GM12891 (cell line): ENCODE measurements around the gene COL5A1.

Source experiments
- DNase-seq: peaks from one replicate; pipeline ENCODE4 v3.0.0; 2011; ENCODE audit warnings: low spot score; ENCODE audit not compliant: insufficient read length
- FAIRE-seq: peaks from 2 replicates; lab custom pipeline; 2011; peaks lifted over from hg19 to GRCh38; lab: Jason Lieb, UNC
- PAX5 ChIP-seq: IDR thresholded peaks from 2 replicates; pipeline ENCODE4 v1.6.1; 2011; ENCODE audit warnings: low read length, moderate library complexity, mild to moderate bottlenecking; ENCODE audit not compliant: insufficient read depth, severe bottlenecking
- POLR2A ChIP-seq: IDR thresholded peaks from 2 replicates; pipeline ENCODE4 v1.6.1; 2011; ENCODE audit warnings: low read depth, low read length, control low read depth
- POLR2AphosphoS5 ChIP-seq: IDR thresholded peaks from 2 replicates; pipeline ENCODE4 v1.6.1; 2011; ENCODE audit warnings: low read depth, low read length, control low read depth
- POU2F2 ChIP-seq: IDR thresholded peaks from 2 replicates; pipeline ENCODE4 v1.6.1; 2011; ENCODE audit warnings: low read depth, mild to moderate bottlenecking, control low read depth, low read length, moderate library complexity
- SPI1 ChIP-seq: IDR thresholded peaks from 2 replicates; pipeline ENCODE4 v1.6.1; 2011; ENCODE audit warnings: low read depth, low read length, control low read depth
- TAF1 ChIP-seq: IDR thresholded peaks from 2 replicates; pipeline ENCODE4 v1.6.1; 2011; ENCODE audit warnings: low read depth, low read length, control low read depth

The COL5A1 gene

DNA sequence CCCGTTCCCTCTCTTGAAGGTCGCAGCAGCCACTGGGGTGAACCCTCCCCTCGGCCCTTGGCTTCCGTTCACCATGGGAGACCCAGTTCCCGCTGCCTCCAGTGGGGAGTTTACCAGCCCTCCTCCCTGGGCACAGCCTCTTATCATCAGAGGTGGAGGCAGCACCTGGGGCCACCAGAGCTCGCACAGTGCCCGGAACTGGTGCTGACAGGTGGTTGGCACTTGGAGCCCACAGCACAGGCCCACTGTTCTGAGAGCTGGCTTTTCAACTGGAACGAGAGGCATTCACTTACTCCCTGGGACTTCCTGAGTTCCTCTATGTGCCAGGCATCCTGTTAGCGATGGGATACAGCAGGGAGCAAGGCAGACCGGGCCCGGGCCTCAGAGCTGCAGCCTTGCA lies 132.2 kb downstream of the COL5A1 start:
- FAIRE-seq (no peak), DNase-seq (no peak)
- TF ChIP-seq PAX5 (no peak), TAF1 (no peak), POLR2A (no peak), SPI1 (no peak), POU2F2 (no peak), POLR2AphosphoS5 (no peak)

DNA sequence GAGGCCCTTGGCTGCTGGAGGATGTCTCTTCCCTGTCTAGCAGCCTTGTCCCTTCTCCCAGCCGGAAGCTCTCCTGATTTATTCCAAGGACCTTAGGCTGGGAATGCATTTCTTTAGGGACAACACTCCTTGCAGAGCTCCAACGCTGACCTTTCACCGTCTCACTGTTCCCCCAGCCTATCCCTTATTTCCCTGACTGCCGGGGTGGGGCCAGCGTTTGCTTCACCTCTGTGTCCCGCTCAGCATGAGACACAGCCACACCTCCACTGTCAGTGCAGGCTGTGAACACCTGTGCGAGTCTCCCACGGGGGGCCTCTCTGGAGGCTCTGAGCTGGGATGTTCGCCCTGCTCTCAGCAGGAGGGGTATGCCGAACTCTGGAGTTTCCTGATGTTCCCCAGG lies 132.8 kb downstream of the COL5A1 start:
- DNase-seq, result no peak
- FAIRE-seq, result no peak
- TF ChIP-seq TAF1 (no peak), SPI1 (no peak), POU2F2 (no peak), PAX5 (no peak), POLR2AphosphoS5 (no peak), POLR2A (no peak)

DNA sequence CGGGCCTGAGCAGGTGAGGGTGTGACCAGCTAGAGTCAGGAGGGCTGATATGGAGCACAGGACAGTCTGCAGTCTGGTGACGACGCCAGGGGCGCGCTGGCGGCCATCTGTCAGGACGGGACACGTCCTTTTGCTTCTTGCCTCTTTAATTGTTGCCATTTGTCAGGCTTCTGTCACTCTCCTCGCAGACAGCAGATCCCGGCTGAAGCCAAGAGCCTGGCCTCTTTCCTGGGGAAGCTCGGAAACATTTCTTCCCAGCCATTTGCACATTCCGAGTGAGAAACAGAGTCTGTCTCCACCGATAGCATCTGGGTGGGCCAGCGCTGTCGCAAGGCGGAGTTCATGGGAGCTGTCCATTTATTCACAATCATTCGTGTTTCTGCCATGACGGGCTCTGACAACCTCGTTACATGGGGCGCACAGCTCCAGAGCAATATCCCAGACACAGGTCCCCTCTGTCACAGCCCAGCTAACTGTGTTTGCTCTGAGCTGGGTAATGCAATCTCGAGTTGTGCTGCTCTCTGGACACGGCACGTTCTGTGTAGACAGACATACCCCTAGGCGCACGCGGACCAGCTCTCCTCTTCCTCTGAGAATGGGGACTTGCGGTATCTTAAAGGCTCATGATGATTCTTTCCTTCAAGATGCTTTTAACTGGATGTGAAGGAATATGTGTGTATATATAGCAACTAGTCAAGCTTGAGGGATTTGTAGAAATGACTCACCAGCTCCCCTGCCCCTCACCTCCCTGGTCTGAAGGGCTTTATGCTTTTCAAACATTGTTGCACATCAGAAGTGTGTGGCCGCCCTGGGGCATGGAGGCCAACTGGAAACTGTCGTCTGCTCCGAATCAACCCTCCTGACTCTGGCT lies 133.7 kb downstream of the COL5A1 start:
- TF ChIP-seq POLR2A (no peak), POU2F2 (no peak), TAF1 (no peak), SPI1 (no peak), POLR2AphosphoS5 (no peak), PAX5 (no peak)
- FAIRE-seq, result no peak
- no peak for DNase-seq

- FAIRE-seq, result no peak
- TF ChIP-seq PAX5, result no peak
- no peak for TF ChIP-seq SPI1
- no peak for TF ChIP-seq POU2F2
- no peak for DNase-seq
These were observed 134.6 kb downstream of the COL5A1 start for GRCh38 chr9:134776080-134776796.

- TF ChIP-seq POLR2AphosphoS5, result no peak
- no peak for TF ChIP-seq SPI1
- TF ChIP-seq POLR2A, result no peak
- TF ChIP-seq POU2F2, result no peak
- no peak for TF ChIP-seq TAF1
- no peak for TF ChIP-seq PAX5
- FAIRE-seq (no peak), DNase-seq (no peak)
These were observed 135.6 kb downstream of the COL5A1 start for GRCh38 chr9:134777153-134777552.

- no peak for DNase-seq
- no peak for FAIRE-seq
- TF ChIP-seq POLR2A (no peak), PAX5 (no peak), TAF1 (no peak), POLR2AphosphoS5 (no peak), SPI1 (no peak), POU2F2 (no peak)
These were observed 136.6 kb downstream of the COL5A1 start for GRCh38 chr9:134778156-134778555.

GRCh38 chr9:134778841-134779411 lies 137.3 kb downstream of the COL5A1 start:
- DNase-seq, result no peak
- TF ChIP-seq SPI1, result no peak
- FAIRE-seq, result no peak

DNA sequence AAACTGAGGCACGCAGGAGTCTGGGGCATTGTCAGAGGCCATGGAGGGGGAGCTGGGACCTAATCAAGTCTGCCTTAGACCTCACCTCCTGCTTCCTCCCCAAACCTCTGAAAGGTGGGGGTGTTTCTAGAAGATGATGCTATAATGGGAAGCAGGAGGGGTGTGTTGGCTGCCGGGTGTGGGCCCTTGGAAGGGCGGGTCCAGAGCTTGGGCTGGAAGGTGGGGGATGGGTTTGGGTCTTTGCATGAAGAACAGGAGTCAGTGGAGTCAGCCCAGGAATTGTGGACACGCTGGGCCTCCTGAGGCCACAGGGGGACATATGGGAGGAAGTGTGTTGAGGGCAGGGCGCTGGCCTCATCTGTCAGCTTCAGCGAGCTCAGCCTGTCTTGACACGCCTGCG lies 138.0 kb downstream of the COL5A1 start:
- FAIRE-seq (no peak), DNase-seq (no peak)
- TF ChIP-seq SPI1, result no peak
- TF ChIP-seq TAF1, result no peak
- no peak for TF ChIP-seq POU2F2
- no peak for TF ChIP-seq POLR2AphosphoS5
- TF ChIP-seq PAX5, result no peak

DNA sequence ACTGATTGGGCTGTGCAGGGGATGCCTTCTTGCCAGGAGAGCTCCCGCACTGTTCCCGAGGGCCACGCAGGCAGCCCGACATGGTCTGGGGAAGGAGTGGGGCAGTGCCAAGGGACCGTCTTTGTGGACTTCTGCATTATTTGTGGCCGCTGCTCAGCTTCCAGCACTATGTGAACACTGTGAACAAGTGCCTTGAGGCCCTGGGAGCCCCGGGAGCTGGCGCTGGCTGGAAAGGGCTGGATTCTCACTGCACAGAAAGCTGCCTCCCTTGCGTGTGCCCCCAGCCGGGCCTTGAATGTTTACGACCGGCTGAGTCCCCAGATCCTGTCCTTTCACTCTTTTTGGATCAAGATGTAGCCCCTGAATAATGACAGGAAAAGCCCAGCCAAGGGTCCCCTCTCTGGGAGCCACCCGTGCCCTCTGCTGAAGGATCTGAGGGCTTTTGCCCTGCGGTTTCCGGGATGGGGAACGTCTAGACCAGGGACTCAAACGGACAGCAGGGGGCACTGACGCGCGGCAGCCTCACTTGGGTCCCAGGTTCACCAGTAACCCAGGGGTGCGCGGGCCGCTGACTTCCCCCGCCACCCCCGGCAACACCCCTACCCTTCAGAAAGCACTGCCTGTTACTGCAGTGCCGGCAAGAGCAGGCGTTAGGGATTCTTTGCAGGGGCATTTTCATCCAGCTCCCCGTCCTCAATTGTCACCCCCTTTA lies 140.1 kb downstream of the COL5A1 start:
- peak; percentile 9 for FAIRE-seq
- no peak for DNase-seq

More for the DNA sequence above, 140.1 kb downstream of the COL5A1 start:
- no peak for TF ChIP-seq POLR2AphosphoS5
- no peak for TF ChIP-seq TAF1
- no peak for TF ChIP-seq POU2F2
- no peak for TF ChIP-seq POLR2A
- no peak for TF ChIP-seq SPI1
- no peak for TF ChIP-seq PAX5
